ENCODE data around the gene OR13C4.

Gene OR13C4

GRCh38 chr9:104527109-104527508, at the start of gene OR13C4:
TSS of gene OR13C4 (minus strand) at chr9:104527209. CDS start at chr9:104527209, 0 bp downstream.
- no peak for DNase-seq (ENCODE audit: low read depth)
- H3K4me3 ChIP-seq (replicated peaks; ENCODE audit: low read depth, low read length) = no peak within 1 kb of the TSS
- TF ChIP-seq, protein P1, sequence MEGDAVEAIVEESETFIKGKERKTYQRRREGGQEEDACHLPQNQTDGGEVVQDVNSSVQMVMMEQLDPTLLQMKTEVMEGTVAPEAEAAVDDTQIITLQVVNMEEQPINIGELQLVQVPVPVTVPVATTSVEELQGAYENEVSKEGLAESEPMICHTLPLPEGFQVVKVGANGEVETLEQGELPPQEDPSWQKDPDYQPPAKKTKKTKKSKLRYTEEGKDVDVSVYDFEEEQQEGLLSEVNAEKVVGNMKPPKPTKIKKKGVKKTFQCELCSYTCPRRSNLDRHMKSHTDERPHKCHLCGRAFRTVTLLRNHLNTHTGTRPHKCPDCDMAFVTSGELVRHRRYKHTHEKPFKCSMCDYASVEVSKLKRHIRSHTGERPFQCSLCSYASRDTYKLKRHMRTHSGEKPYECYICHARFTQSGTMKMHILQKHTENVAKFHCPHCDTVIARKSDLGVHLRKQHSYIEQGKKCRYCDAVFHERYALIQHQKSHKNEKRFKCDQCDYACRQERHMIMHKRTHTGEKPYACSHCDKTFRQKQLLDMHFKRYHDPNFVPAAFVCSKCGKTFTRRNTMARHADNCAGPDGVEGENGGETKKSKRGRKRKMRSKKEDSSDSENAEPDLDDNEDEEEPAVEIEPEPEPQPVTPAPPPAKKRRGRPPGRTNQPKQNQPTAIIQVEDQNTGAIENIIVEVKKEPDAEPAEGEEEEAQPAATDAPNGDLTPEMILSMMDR (IDR thresholded peaks at IDR 0.05; ENCODE audit: low read length, missing control alignments) = no peak

GRCh38 chr9:104575456-104575855, 48.4 kb upstream of the OR13C4 start:
- TF ChIP-seq, protein P1 (IDR thresholded peaks at IDR 0.05; ENCODE audit: low read length, missing control alignments) = no peak
- DNase-seq (ENCODE audit: low read depth) = no peak
- H3K4me3 ChIP-seq (replicated peaks; ENCODE audit: low read depth, low read length) = no peak overlapping the region

DNA sequence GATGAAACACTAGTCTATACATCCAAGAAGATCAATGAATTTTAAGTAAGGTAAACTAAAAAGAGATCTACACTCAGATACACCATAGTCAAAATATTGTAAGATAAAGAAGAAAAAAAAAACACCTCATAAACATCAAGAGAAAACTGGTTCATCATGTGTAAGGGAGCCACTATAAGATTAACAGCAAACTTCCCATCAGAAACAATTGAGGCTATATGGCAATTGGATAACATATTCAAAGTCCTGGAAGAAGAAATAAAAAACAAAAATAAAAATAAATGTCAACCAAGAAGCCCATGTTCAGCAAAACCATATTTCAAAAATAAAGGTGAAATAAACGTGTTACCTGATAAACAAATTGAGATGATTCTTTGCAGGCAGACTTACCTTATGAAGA, 45.6 kb upstream of the OR13C4 start:
- no peak for DNase-seq (ENCODE audit: low read depth)
- H3K4me3 ChIP-seq (replicated peaks; ENCODE audit: low read depth, low read length) = no peak overlapping the region
- TF ChIP-seq, protein P1 (IDR thresholded peaks at IDR 0.05; ENCODE audit: low read length, missing control alignments) = no peak

GRCh38 chr9:104568868-104569267, 41.9 kb upstream of the OR13C4 start, which contains the start of gene OR13C8:
TSS of gene OR13C8 (plus strand) at chr9:104569168. CDS start at chr9:104569168, 0 bp downstream.
- no peak for DNase-seq (ENCODE audit: low read depth)
- H3K4me3 ChIP-seq (replicated peaks; ENCODE audit: low read depth, low read length) = no peak within 1 kb of the TSS
- TF ChIP-seq, protein P1 (IDR thresholded peaks at IDR 0.05; ENCODE audit: low read length, missing control alignments) = no peak

DNA sequence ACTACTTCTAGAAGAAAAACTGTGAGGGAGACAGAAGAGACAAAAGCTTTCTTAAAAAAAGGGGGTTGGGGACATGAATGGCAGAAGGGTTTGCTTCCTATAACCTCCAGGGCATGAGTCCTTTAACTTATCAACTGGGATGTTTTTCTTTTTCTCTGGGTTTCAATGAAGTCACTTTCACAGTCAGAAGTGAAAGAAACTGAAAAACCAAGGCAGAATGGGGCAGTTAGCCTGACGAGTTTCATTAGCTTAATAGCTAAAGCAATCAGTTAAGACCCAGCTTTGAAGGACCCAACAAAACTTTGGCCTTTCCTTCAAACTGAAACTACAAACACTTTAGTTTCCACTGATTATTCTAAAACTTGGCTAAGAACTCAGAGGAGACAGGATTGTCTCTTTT, 37.3 kb upstream of the OR13C4 start:
- H3K4me3 ChIP-seq (replicated peaks; ENCODE audit: low read depth, low read length) = no peak overlapping the region
- TF ChIP-seq, protein P1 (IDR thresholded peaks at IDR 0.05; ENCODE audit: low read length, missing control alignments) = no peak
- no peak for DNase-seq (ENCODE audit: low read depth)

- H3K4me3 ChIP-seq (replicated peaks; ENCODE audit: low read depth, low read length) = no peak overlapping the region
- TF ChIP-seq, protein P1 (IDR thresholded peaks at IDR 0.05; ENCODE audit: low read length, missing control alignments) = no peak
- no peak for DNase-seq (ENCODE audit: low read depth)
Observed at GRCh38 chr9:104556830-104557634, 30.0 kb upstream of the OR13C4 start.

DNA sequence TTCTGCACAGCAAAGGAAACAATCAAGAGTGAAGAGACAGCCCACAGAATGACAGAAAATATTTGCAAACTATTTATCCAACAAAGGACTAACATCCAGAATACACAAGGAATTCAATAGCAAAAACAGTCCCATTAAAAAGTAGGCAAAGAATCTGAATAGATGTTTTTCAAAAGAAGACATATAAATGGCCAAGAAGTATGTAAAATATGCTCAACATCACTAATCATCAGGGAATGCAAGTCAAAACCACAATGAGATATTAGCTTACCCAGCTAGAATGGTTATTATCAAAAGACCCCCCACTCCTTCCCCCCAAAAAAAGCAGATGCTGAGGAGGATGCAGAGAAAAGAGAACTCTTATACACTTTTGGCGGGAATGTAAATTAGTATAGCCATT, 28.5 kb upstream of the OR13C4 start:
- TF ChIP-seq, protein P1 (IDR thresholded peaks at IDR 0.05; ENCODE audit: low read length, missing control alignments) = no peak
- DNase-seq (ENCODE audit: low read depth) = no peak

More for the DNA sequence above, 28.5 kb upstream of the OR13C4 start:
- H3K4me3 ChIP-seq (replicated peaks; ENCODE audit: low read depth, low read length) = no peak overlapping the region

Measured in fibroblast of pulmonary artery (primary cell).